ENCODE results near the gene CORO1C. TPM values are rescaled to one million over a fixed set of nuclear protein-coding genes. Genes with fewer than 3 reads are reported as not detected.
A peak's percentile ranks its signal among the peaks of the same experiment; 100 is the strongest.

The CORO1C gene
- total and polyA plus RNA-seq, 4 donors = 23.2 to 58.6 (median 41.9) TPM

- TF ChIP-seq HNF4A (conservative IDR thresholded peaks at IDR 0.05) (no peak), RAD21 (IDR thresholded peaks at IDR 0.05) (no peak), JUND (IDR thresholded peaks at IDR 0.05) (no peak), FOXA2 (IDR thresholded peaks at IDR 0.05) (no peak), CTCF (IDR thresholded peaks at IDR 0.05; ENCODE audit: low read depth, low read length, missing input control) (no peak), ZBTB33 (IDR thresholded peaks at IDR 0.05) (no peak), MAX (IDR thresholded peaks at IDR 0.05) (no peak), EGR1 (IDR thresholded peaks at IDR 0.05; ENCODE audit: low read depth in 2 of 2) (no peak), ATF3 (IDR thresholded peaks at IDR 0.05) (no peak), YY1 (IDR thresholded peaks at IDR 0.05) (no peak), RXRA (IDR thresholded peaks at IDR 0.05) (no peak), NR2F2 (IDR thresholded peaks at IDR 0.05) (no peak), HNF4G (IDR thresholded peaks at IDR 0.05) (no peak), REST (IDR thresholded peaks at IDR 0.05) (no peak), TAF1 (conservative IDR thresholded peaks at IDR 0.05) (no peak)
- DNase-seq (ENCODE audit: low spot score) = no peak
Observed at GRCh38 chr12:108753976-108754375, 22.7 kb upstream of the CORO1C start.

GRCh38 chr12:108752387-108752786, 21.1 kb upstream of the CORO1C start:
- H3K4me1 ChIP-seq (ENCODE audit: control insufficient read depth in 4 of 4, insufficient read depth in 4 of 4, low read length in 3 of 4) = no peaks in the 10 kb centered on the region
- no peaks in the 10 kb centered on the region for H3K36me3 ChIP-seq (ENCODE audit: control insufficient read depth in 4 of 4, insufficient read depth in 3 of 4, low read depth in 1 of 4, low read length in 3 of 4)
- no peak overlapping the region for H3K27ac ChIP-seq (ENCODE audit: low read depth in 1 of 2, low read length in 2 of 2)
- no peak overlapping the region for H3K9ac ChIP-seq (ENCODE audit: low read depth in 1 of 2, low read length in 2 of 2)
- 89% methylated on average over 1 of the region's 1 CpG for WGBS
- TF ChIP-seq ATF3 (IDR thresholded peaks at IDR 0.05) (no peak), EGR1 (IDR thresholded peaks at IDR 0.05; ENCODE audit: low read depth in 2 of 2) (no peak), HNF4A (conservative IDR thresholded peaks at IDR 0.05) (peak; percentile 27 to 56)
- no peaks in the 10 kb centered on the region for H3K9me3 ChIP-seq (ENCODE audit: control insufficient read depth in 4 of 4, low read length in 3 of 4)
- H3K27me3 ChIP-seq (ENCODE audit: control insufficient read depth in 4 of 4, insufficient read depth in 4 of 4, low read length in 3 of 4) = no peaks in the 10 kb centered on the region
- H3K4me3 ChIP-seq (ENCODE audit: low read depth in 1 of 3, low read length in 3 of 3) = no peak overlapping the region
- no peak for DNase-seq (ENCODE audit: low spot score)

More at GRCh38 chr12:108753976-108754375, 22.7 kb upstream of the CORO1C start:
- H3K9me3 ChIP-seq (ENCODE audit: control insufficient read depth in 4 of 4, low read length in 3 of 4) = no peaks in the 10 kb centered on the region
- H3K36me3 ChIP-seq (ENCODE audit: control insufficient read depth in 4 of 4, insufficient read depth in 3 of 4, low read depth in 1 of 4, low read length in 3 of 4) = no peaks in the 10 kb centered on the region
- H3K27me3 ChIP-seq (ENCODE audit: control insufficient read depth in 4 of 4, insufficient read depth in 4 of 4, low read length in 3 of 4) = no peaks in the 10 kb centered on the region
- H3K4me1 ChIP-seq (ENCODE audit: control insufficient read depth in 4 of 4, insufficient read depth in 4 of 4, low read length in 3 of 4) = no peaks in the 10 kb centered on the region
- no peak overlapping the region for H3K9ac ChIP-seq (ENCODE audit: low read depth in 1 of 2, low read length in 2 of 2)
- WGBS = 87% methylated on average over 6 of the region's 6 CpGs
- no peak overlapping the region for H3K4me3 ChIP-seq (ENCODE audit: low read depth in 1 of 3, low read length in 3 of 3)
- no peak overlapping the region for H3K27ac ChIP-seq (ENCODE audit: low read depth in 1 of 2, low read length in 2 of 2)

Measured in liver (tissue), 9 donors.